Measurements from ENCODE around the gene PARD6G. TPM values are rescaled to one million over a fixed set of nuclear protein-coding genes. Genes with fewer than 3 reads are reported as not detected.

PARD6G gene
- total RNA-seq, 6 experiments from 2014 or later, result 0.34 to 0.66 (median 0.50) TPM

DNA sequence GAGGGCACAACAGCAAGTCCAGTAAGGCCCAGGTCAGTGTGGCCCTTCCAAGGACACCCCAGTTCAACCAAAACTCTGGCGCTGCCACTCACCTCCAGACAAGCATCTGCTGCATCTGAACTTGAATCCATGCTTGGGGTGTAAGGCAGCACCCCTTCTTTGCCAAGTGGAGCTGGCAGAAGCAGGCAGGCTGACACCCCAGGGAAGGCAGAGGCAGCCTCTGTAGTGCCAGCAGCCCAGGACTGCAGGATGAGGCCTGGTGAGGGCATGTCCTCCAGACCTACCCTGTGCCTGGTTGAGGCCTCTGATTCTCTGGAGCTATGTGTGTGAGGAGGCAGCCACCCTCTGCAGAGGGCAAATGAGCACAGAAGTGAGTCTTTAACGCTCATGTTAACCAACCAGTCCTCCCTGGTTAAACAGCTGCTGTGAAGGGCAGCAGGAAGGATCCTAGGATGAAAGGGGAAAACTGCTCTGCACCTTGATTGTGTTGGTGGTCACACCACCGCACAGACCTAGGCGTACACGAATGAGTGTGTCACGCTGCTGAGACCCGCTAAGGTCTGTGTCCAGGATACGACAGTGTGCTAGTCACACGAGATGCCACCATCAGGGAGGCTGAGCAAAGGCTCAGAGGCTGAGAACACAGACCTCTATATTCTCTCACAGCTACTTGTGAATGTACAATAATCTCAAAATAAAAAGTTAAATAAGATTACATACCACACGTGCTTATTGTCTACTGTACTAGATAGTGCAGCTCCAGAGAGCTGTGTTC, 2.2 kb downstream of the PARD6G start:
- no peak for DNase-seq
- Mint-ChIP-seq H3K36me3 (ENCODE audit: low read depth) (no peaks in the 10 kb centered on the region), H3K4me1 (ENCODE audit: low read depth) (peaks cover 8% of the 10 kb centered on the region; the same call in 1 of the 2 replicates)

DNA sequence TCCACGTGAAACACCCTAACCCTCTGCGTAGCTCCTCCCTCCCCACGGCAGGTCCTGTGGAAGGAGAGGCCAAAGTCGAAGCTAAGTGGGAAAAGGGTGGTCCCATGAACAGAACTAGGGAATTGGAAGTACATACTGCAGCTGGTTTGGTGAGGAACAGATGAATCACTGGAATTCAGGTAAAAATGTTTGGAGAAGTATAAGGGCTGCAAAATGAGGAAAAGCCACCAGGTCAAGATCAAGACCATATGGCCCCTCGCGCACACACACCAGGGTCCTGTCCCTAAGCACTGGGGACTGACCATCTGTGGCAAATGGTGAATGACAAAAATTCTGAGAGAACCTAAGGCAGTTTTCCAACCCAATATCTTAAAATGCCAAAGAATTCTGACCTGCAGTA, 3.1 kb downstream of the PARD6G start:
- H3K4me3 Mint-ChIP-seq, result no peak overlapping the region
- H3K4me1 Mint-ChIP-seq (ENCODE audit: low read depth), result no peaks in the 10 kb centered on the region
- no peak overlapping the region for H3K27ac Mint-ChIP-seq
- TF ChIP-seq, protein P1, sequence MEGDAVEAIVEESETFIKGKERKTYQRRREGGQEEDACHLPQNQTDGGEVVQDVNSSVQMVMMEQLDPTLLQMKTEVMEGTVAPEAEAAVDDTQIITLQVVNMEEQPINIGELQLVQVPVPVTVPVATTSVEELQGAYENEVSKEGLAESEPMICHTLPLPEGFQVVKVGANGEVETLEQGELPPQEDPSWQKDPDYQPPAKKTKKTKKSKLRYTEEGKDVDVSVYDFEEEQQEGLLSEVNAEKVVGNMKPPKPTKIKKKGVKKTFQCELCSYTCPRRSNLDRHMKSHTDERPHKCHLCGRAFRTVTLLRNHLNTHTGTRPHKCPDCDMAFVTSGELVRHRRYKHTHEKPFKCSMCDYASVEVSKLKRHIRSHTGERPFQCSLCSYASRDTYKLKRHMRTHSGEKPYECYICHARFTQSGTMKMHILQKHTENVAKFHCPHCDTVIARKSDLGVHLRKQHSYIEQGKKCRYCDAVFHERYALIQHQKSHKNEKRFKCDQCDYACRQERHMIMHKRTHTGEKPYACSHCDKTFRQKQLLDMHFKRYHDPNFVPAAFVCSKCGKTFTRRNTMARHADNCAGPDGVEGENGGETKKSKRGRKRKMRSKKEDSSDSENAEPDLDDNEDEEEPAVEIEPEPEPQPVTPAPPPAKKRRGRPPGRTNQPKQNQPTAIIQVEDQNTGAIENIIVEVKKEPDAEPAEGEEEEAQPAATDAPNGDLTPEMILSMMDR (IDR thresholded peaks at IDR 0.05), result no peak
- DNase-seq, result no peak
- H3K36me3 Mint-ChIP-seq (ENCODE audit: low read depth), result no peaks in the 10 kb centered on the region
- no peaks in the 10 kb centered on the region for H3K9me3 Mint-ChIP-seq
- peaks cover 21% of the 10 kb centered on the region for H3K27me3 Mint-ChIP-seq (ENCODE audit: insufficient read depth)

More for the DNA sequence above, 2.2 kb downstream of the PARD6G start:
- H3K27ac Mint-ChIP-seq, result no peak overlapping the region
- H3K9me3 Mint-ChIP-seq, result no peaks in the 10 kb centered on the region
- TF ChIP-seq, protein P1 (IDR thresholded peaks at IDR 0.05), result no peak
- H3K27me3 Mint-ChIP-seq (ENCODE audit: insufficient read depth), result peaks cover 26% of the 10 kb centered on the region
- no peak overlapping the region for H3K4me3 Mint-ChIP-seq

DNA sequence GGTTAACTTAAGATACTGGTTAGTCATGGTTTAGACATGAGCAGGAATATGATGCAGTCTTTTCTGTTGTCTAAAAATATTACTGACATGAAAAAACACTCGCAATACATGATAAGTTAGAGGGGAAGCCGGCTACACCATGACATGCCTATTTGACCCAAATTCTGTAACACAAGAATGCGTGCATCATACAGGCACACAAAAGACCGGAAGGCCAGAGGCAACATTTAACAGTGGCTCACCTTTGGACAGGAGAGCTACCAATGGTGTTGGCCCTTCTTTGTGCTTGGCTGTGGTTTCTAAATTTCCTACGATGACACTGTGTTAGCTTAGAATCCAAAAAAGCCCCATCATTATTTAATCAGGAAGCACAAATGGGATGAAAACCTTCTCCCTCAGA, 4.1 kb downstream of the PARD6G start:
- peaks cover 24% of the 10 kb centered on the region for H3K27me3 Mint-ChIP-seq (ENCODE audit: insufficient read depth)
- TF ChIP-seq, protein P1 (IDR thresholded peaks at IDR 0.05), result no peak
- H3K4me3 Mint-ChIP-seq, result no peak overlapping the region
- no peaks in the 10 kb centered on the region for H3K9me3 Mint-ChIP-seq
- no peak for DNase-seq
- no peaks in the 10 kb centered on the region for H3K4me1 Mint-ChIP-seq (ENCODE audit: low read depth)
- no peaks in the 10 kb centered on the region for H3K36me3 Mint-ChIP-seq (ENCODE audit: low read depth)
- H3K27ac Mint-ChIP-seq, result no peak overlapping the region

DNA sequence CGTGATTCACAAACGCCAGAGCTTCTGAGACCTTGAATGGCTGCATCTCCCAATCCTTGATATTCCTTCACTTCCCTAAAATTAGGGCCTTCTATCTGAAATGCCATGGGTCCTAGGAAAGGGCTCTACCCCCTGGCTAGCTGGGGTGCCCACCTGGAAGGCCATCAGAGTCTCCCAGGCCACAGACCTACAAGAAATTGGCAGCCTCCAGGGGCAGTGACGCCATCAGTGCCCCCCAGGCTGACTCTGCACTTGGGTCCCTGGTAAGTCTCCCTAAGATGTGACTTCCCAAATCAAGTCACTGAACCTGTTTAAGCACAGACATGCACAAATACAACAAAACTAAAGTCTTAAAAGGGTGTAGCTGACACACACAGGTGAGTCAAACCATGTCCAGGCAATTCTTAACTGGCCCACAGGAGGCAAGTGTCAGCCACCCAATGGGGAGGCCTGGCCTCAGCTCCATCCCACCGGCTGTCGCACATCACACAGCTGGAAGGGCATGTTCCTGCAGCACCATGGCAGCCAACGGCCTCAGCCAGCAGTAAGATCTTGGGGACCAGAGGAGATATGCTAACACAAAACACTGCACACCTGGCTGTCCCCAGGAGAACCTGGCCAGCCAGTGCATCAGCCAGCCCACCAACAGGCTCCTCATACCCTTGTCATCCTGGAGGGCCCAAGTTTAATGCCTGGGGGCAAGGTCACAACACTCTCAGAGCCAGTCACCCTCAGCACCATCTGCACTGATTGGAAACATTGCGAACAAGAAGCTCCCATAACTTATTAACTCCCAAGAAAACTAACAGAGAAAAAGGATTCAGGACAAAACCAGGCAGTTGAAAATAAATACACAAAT, 5.2 kb downstream of the PARD6G start:
- Mint-ChIP-seq H3K36me3 (ENCODE audit: low read depth) (no peaks in the 10 kb centered on the region), H3K27ac (no peak overlapping the region), H3K4me3 (no peak overlapping the region), H3K27me3 (ENCODE audit: insufficient read depth) (peaks cover 24% of the 10 kb centered on the region), H3K9me3 (no peaks in the 10 kb centered on the region), H3K4me1 (ENCODE audit: low read depth) (no peaks in the 10 kb centered on the region)
- DNase-seq, result no peak
- TF ChIP-seq, protein P1 (IDR thresholded peaks at IDR 0.05), result no peak

DNA sequence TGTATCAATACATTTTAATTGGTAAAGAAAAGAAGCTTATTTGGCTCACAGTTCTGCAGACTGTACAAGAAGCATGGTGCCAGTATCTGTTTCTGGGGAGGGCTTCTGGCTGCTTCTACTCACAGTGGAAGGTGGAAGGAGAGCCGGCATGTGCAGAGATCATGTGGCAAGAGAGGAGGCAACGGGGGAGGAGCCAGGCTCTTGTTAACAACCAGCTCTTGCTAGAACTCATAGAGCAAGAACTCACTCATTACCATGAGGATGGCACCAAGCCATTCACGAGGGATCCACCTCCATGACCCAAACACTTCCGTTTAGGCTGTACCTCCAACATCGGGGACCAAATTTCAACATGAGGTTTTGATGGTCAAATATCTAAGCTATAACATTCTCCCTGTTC, 7.5 kb downstream of the PARD6G start:
- Mint-ChIP-seq H3K4me1 (ENCODE audit: low read depth) (no peaks in the 10 kb centered on the region), H3K36me3 (ENCODE audit: low read depth) (no peaks in the 10 kb centered on the region)

More for the DNA sequence above, 7.5 kb downstream of the PARD6G start:
- TF ChIP-seq, protein P1 (IDR thresholded peaks at IDR 0.05), result no peak
- Mint-ChIP-seq H3K4me3 (no peak overlapping the region), H3K27ac (no peak overlapping the region), H3K9me3 (peaks cover 8% of the 10 kb centered on the region; the same call in 1 of the 2 replicates), H3K27me3 (ENCODE audit: insufficient read depth) (peaks cover 19% of the 10 kb centered on the region)
- DNase-seq, result no peak
